ENCODE measurements around the gene LSAMP.
"Not testable (repeated sequence)": the region's sequence is repeated elsewhere in the genome, so short reads cannot be mapped to it uniquely, and the experiment has no call there.

Gene LSAMP

DNA sequence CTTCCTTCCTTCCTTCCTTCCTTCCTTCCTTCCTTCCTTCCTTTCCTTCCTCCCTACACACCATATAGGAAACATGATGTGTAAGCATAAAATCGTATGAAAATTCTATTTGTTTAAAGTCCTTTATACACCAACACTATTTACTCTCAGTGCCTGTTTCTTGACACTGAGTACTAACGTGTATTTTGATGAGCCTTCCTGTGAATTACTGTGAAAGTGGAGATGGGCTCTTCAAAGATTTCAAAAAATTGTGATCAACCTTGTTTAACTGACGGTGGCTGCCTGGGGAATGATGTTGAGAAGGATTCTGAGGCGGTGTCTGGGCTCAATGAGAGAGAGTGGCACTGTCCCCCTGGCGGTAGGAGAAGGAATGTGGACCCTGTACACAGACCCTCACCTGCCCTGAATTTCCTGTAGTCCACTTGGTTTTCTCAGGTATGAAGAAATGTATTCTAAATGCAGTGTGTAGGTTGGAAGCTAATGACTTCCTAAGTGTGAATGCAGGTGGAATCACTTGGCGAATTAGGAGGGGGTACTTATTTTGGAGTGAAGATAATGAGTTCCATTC is 584.0 kb downstream of the LSAMP start:
- DNase-seq, result no peak

DNA sequence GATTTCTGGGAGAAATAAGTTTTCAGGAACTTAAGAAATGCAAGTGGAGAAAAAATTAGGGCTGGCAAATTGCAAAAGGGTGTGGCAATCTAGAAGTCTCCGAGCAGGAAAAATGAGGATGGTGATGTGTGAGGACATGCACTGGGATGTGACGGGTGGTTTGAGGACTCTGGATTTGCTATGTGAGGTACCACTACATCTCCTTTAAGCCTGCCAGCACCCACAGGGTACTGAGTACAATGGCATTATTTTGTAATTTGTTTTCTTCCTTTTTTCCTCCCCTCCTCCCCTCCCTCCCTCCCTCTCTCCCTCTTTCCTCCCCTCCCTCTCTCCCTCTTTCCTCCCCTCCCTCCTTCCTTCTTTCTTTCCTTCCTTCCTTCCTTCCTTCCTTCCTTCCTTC is 584.5 kb downstream of the LSAMP start:
- no peak for DNase-seq

DNA sequence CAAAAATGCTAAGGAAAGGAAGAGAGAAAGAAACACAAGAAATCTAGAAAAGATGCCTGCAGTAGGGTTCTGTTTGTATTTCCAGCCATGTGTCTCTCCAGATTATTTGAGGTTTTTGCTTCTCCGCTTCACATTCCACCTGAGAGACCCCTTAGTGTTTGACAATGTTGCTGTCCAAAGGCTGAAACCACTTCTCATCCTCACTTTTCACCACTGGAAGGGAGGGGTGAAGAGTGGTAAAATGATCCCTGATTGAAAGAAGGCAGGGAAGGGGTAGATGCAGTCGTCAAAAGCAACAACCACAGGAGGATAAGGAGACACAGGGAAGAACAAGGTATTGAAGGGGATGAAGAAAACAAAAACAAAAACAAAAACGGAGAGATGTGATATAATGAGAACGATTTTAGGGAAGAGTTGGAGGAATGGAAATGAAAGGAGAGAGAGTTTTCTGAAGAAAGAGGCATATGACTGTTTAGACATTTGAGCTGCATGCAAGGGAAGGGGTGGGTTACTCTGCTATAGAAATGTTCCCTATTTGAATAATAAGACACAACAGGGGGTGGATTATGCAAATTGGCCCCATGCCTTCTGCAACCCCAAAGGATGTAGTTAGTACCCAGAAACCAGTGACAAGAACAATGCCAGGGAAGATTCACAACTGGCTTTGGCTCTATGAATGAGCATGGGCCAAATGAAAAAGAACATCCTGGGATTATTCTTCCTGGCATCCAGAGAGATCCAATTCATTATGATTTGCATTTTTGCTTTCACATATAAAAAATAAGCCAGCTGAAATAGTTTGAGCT is 586.1 kb downstream of the LSAMP start:
- no peak for DNase-seq

DNA sequence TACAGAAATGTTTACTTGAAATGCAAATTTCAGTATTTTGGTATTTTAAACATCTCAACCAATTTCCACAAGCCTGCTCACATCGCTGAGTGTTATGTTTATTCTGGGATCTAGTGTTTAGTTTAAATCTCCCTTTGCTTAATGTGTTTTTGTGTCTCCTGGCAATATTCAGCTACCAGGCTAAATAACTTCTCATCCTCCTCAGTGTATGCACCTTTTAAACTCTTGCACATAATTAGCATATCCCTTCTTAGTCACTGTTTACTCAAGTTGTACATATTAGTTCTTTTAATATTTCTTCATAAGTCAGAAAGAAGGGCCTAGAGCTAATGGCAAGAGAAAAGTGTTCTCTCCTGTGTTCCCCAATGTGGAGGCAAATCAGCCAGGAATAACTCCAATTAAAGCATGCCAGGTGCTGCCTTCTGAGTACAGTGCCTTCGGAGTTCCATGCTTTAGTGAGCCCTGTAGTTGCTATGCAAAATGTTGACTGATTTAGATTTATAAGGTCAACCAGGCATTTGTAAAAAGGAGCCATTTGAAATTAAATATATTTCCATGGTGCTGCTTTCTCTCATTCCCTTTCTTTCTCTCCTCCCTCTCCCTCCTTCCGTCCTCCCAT is 587.7 kb downstream of the LSAMP start:
- no peak for DNase-seq

DNA sequence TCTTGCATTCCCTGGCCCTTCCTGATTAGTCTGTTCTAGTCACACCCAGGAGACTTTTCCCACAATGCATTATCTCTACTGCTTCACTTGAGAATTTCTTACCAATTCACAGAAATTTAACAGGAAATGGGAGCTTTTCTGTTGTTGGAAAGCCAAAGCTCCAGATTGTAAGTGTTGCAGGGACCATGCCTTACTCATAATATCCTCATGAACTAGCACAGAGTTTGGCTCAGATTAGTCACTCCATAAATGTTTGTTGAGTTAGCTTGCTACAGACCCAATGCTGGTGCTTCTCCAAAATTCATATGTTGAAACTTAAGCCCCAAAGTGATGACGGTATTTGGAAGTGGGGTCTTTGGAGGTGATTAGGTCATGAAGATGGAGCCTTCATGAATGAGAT is 589.4 kb downstream of the LSAMP start:
- no peak for DNase-seq

DNA sequence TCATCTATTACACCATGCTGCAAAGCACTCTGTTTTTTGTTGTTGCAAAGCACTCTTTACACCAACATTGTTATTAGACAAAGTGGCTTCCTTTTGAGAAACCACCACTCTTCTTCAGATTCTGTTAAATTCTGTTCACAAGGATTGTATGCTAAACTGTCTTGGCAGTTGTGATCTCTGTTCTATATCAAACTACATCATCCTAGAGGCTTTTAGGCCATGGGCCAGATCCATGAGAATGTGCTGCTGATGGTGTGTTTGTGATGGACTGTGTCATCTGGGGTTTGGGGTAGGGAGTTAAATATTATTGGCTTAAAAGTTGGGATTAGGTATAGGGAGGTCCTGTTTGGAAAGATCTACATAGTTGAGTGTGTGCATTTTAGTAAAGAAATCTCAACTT is 592.2 kb downstream of the LSAMP start:
- DNase-seq, result no peak

DNA sequence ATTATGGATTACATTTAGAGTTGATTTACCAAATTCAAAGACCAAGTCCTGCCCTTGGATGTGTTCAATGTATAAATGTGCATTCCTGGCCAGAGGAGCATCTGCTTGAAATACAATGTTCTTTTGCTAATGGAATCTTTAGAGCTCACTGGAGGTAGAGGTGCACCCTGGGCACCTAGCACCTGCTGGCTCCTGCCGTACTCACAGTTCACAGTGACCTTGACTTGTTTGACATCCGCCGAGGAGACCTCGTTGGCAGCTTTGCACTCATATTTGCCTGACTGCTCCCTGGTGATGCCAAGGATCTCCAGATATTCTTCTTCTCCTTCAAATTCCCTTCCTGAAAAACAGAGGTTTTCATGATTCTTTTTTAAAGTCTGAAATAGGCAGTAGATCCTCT is 593.0 kb downstream of the LSAMP start:
- no peak for DNase-seq

DNA sequence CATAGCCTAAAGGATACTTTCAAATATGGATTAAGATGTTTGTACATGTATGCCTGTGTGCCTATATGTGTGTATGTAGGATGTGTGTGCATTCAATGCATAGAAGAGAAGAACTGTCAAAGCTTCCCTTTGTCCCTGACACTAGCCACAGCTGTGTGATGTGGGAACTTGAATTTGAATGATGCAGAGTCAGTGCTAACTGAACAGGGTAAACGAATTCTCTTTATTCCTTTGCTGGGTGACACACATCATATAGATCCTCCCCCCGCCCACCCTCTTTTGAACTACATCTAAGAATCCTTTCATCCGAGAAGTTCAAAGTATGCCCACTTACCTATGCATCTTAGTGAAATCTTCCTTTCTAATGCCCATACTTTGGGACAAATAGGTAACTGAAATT is 593.7 kb downstream of the LSAMP start:
- DNase-seq, result no peak

DNA sequence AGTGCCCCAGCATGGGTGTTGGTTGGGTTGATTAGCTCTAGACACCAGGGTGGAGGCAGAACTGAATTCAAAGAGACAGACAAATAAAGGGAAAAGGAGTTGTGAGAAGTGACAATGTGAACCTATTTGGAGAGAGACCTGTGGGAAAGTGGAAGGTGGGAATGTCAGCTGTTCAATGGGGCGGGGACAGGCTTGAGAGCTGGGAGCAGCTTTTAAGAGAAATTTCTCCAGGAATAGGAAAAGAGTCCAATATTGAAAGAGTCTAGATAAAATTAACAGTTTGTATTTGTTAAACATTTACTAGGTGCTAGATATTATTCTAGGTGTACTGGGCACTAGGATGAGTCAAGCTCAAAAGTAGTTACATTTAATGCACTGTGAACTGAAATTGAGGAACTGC is 596.6 kb downstream of the LSAMP start:
- no peak for DNase-seq

DNA sequence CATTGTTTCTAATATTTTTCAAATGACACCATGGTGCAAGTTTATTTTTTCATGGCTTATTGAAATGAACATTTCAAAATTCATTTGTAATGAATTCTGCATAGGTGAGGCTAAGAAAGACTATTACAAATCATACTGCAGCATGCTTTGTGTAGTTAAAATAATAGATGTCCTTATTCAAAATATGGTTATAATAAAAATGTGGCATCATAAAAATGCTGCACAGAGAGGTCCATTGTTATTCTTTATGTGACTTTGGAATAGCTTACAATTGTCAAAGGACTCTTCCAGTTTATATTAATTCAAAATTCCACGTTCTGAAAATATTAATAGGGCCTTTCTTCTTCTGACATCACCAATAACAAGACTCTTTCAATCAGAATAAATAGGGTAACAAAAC is 599.3 kb downstream of the LSAMP start:
- DNase-seq, result no peak

DNA sequence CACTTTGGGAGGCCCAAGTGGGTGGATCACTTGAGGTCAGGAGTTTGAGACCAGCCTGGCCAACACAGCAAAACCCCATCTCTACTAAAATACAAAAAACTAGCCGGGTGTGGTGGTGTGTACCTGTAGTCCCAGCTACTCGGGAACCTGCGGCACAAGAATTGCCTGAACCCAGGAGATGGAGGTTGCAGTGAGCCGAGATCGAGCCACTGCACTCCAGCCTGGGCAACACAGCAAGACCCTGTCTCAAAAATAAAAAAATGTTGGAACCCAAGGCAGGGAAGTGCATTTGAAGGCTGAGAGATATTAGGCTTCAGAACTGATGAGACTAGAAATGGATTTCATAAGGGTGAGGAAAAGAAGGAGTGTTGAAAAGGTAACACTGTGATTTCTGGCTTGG is 600.6 kb downstream of the LSAMP start:
- not testable (repeated sequence) for DNase-seq

DNA sequence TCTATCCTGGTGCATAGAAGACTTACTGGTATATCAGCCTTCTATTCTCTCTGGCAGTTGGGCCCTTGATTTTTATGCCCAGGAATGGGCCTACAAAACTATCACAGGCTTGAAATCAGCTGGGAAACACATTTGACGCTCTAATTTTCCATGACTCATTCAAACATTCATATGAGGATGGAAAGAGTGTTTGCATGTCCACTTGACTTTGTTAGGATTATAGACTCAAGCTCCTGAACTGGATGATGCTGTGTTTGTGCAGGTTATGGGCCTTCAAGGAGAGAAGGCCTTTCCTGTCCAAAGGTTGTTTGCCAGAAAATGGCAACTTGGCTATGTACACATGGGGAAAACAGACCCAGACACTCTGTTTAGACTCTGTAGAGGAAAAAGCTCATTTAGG is 602.1 kb downstream of the LSAMP start:
- DNase-seq, result no peak

DNA sequence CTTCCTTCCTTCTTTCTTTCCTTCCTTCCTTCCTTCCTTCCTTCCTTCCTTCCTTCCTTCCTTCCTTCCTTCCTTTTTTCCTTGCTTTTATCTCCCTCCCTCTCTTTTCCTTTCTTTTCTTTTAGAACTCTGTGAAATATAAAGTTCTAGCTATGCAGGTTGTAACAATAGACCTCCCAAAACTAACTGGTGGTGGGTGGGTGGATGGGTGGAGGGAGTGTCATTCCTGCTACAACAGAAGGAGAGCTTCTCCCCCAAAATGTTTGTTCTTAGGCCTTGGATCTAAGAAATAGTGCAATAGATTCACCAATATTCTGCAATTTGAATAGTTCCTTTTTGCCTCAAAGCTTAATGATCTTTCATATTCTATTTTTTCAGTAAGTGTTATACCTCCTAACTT is 606.0 kb downstream of the LSAMP start:
- DNase-seq, result no peak

DNA sequence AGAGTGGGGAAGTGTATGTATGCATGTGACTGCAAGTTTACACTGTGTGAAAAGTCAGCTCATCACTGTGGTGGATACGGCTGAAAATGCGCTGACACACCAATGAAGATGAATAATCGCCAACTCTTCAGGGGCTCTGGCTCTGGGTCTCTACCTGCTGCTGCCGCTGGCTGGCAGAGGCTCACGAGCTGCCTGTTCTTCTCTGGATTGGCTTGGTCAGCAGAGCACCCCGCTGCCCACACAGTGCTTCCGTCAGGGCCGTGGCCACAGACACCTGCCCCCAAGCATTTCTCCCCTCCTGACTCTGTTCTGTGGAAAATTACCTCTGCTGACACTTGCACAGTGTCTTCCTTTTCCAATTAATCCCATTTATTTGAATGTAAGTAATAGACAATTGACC is 606.5 kb downstream of the LSAMP start:
- DNase-seq, result no peak

DNA sequence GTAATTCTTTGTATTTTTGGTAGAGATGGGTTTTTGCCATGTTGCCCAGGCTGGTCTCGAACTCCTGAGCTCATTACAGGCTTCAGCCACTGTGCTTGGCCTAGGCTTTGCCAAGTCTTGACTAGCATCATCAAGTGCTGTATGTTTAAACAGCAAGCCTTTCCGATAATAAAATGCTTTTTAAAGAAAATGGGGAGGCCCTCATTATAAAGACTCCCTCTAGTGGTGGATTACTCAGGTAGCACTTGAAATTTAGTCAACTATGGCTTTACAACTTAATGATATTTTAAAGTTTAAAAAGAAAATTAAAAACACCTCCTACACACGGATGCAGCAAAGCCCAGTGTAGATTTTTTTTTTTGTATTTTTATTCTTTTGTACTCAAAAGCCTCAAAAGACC is 608.3 kb downstream of the LSAMP start:
- no peak for DNase-seq

DNA sequence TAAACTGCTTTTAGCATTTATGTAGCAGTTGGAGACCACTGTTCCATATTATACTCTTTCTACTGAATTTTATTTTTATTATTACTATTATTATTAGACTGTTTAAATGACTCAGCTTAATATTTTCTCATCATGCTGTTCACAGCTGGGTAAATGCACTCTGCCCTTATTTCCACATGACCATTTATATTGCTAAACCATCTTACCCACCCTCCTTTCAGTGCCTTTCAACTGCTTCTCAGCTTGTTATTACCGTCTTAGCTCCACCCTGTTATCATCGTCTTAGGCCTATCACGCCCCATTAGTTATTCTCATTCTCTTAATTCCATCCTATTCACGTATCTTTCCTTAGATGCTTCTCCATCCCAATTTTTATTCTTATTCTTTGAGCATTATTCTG is 609.3 kb downstream of the LSAMP start:
- DNase-seq, result no peak

DNA sequence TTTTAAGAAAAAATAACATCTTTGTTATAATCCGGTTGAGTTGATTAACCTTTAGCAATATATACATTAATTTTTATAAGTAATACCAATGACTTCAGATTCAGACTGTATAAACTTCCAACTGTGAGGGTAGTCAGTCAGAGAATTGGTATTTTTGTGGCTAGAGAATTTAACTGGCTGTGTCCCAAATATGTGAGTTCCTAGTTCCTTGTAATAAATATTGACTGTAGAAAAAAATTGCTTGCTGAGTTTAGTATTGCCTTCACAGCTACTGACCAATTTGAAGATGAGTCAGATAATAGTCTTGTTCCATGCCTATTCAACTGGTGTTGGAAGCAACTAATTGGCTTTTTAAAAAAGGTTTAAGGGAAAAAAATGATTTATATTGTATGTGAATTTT is 611.2 kb downstream of the LSAMP start:
- no peak for DNase-seq

DNA sequence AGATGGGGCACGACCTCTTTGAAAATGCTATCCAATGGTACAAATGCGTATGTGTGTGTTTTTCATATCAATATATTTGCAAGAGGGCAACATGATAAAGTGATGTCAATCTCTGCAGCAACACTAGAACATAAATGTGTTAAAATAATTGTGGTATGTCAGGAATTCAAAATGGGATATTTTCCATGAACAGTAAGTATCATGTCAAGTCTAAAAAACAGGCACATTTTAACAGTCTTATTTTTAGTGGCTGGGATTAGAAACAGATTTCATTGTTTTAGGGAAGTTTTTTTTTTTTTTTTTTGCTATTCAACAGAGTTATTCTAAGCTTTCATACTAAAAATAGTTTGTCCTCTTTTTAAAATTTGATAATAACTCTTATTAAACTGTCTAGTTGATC is 612.2 kb downstream of the LSAMP start:
- no peak for DNase-seq

DNA sequence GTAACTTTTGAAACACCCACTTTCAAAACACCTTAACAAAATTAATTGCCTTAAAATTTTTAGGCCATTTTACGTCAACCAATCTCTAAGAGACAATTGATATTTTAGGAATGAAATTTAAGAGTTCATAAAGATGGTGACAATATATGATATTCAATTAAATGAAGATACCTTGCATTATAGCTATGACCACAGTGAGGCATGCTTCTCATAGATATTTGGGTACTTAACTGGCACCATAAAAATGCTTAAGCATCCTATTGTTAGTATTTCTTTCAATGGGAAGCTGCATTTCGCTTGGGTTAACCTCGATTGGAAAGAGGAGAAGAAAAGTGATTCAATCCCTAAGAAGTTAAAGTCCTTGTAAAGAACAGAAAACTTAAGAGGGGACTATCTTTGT is 613.0 kb downstream of the LSAMP start:
- DNase-seq, result no peak

DNA sequence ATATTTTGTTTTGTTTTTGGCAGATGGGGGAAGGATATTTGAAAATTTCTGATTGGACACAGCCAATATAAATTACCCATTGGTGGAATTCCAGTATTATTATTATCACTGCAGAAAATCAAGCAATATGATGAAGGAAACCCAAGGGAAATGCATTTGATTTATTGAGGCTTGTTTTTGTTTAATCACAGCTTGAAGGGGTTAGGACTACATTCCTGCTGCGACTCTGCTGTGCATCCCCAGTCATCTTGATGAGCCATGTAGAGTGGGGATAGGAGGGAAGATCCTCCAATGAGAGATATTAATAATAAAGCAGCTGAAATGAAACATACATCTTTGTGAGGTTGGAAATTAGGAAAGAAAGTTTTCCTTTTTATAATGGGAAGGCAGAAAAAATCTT is 613.4 kb downstream of the LSAMP start:
- no peak for DNase-seq

DNA sequence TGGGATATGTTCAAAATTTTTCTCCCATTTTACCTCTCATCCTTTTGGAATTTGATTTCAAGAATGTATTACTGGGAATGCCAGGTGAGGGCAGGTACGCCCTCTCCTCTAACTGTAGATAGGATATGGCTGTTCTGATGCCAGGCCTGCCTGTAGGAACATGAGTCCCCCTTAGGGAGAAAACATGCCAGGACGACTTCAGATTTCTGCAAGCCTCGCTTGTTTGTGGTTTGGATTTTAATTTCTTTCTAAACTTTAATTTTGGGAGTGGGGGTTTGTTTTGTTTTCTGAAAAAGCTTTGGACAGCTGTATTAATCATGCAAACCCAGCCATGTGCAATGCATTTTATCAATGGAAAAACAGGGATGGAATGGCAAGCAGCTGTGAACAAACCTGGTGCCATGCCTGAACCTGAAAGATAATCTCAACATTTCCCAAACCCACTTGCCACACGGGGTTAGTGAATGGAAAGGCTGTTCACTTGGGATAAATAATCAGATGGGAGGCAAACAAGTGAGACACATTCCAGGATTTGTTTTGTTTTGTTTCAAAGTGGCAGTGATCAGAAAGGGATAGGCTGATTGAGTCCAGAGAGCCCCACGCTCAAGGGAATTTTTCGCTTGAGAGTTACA is 614.4 kb downstream of the LSAMP start:
- DNase-seq, result no peak

DNA sequence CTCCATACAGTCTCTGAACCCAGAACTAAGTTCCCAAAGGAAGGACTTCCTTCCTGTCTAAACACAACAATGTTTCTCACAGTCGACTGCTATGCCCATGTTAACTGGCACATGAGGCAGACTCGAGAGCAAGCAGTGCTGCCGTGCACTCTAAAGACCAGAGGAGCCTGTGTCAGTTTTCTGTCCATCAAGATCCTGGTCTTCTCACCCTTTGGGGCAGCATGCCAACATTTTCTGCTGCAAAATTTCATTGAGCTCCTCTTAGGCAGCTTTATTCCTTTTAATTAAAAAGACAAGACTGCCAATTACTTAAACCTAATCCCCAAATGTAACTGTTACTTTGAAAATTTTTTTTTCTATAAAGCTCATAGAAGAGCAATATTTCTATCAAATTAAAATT is 616.9 kb downstream of the LSAMP start:
- DNase-seq, result no peak

DNA sequence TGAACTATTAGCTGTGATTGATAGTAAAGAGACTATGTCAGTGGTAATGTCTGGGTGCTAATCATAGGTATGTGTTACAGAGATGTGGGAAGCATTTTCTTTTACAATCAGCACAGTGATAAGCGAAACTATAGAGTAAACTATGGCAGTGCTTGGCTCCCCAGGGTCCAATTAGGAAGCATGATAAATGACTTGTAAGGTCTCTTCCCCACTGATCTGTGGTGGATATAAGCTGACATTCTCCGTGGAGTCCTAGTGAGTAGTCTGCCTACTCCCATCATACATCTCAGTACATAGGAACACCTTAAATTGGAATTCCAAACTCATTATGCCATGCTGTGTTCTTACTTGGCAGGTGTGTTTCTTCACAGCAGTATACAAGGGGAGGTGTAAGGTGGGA is 617.8 kb downstream of the LSAMP start:
- DNase-seq, result no peak

DNA sequence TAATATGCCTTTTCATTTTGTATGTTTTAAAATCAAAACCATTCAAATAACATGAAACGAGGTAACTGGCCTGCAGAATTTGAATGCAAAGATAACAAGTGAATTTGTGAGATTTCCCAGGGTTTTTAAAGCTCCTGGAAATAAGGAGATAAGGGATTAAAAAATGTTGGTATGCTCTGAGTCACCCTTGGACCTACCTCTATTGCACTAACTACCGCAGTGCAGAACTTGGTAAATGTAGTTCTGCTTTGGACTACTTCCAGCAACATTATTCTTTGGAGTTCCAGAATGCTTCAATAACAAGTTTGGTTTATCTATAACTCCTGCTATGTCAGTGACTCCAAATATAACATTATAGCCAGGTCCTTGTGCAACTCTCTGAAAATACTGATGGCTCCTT is 620.2 kb downstream of the LSAMP start:
- no peak for DNase-seq

All from activated CD8-positive, alpha-beta memory T cell treated with anti-CD3 and anti-CD28 coated beads for 24 hours (primary cell).